KMS-11 (cell line): ENCODE data around the gene WDR49.

ENCODE experiments used
- H2AFZ ChIP-seq: fragments of 200-600 bp; sonication (generic); 2 replicates; pipeline ENCODE4 v1.6.1; 2016; ENCODE audit warnings: antibody characterized with exemption, mixed run types, low read depth
- H3K27ac ChIP-seq: fragments of 200-600 bp; sonication (generic); 2 replicates; pipeline ENCODE4 v1.6.1; 2016; ENCODE audit warnings: mild to moderate bottlenecking, mixed run types
- H3K27me3 ChIP-seq: fragments of 200-600 bp; sonication (generic); 2 replicates; pipeline ENCODE4 v1.6.1; 2017; ENCODE audit warnings: mild to moderate bottlenecking, low read depth, mixed run types, moderate library complexity; ENCODE audit not compliant: insufficient read depth
- H3K36me3 ChIP-seq: fragments of 200-600 bp; sonication (generic); 2 replicates; pipeline ENCODE4 v1.6.1; 2017; ENCODE audit warnings: mild to moderate bottlenecking, mixed run types; ENCODE audit not compliant: insufficient read depth
- H3K4me1 ChIP-seq: fragments of 200-600 bp; sonication (generic); 2 replicates; pipeline ENCODE4 v1.6.1; 2016; ENCODE audit warnings: mild to moderate bottlenecking, low read depth, mixed run types; ENCODE audit not compliant: poor library complexity, severe bottlenecking
- H3K4me2 ChIP-seq: fragments of 200-600 bp; sonication (generic); 2 replicates; pipeline ENCODE4 v1.7.0; 2016; ENCODE audit warnings: mild to moderate bottlenecking, mixed run types
- H3K4me3 ChIP-seq: fragments of 200-600 bp; sonication (generic); IDR thresholded peaks from 2 replicates; pipeline ENCODE4 v1.6.1; 2017; ENCODE audit warnings: low read depth, low read length, mixed read lengths; ENCODE audit not compliant: insufficient read depth
- H3K79me2 ChIP-seq: fragments of 200-600 bp; sonication (generic); 2 replicates; pipeline ENCODE4 v1.6.1; 2016; ENCODE audit warnings: low read depth, mixed run types; ENCODE audit not compliant: insufficient read depth
- H3K9ac ChIP-seq: fragments of 200-600 bp; sonication (generic); 2 replicates; pipeline ENCODE4 v1.6.1; 2016; ENCODE audit warnings: mild to moderate bottlenecking, mixed run types
- H4K20me1 ChIP-seq: fragments of 200-600 bp; sonication (generic); 2 replicates; pipeline ENCODE4 v1.6.1; 2016; ENCODE audit warnings: mild to moderate bottlenecking, mixed run types; ENCODE audit not compliant: insufficient read depth
- TF ChIP-seq, protein P1 (sequence below): fragments of 200-600 bp; sonication (generic); conservative IDR thresholded peaks from 2 replicates; pipeline ENCODE4 v1.6.1; 2017; ENCODE audit warnings: low read depth, mild to moderate bottlenecking, antibody characterized with exemption, low read length, moderate library complexity, mixed read lengths

Gene WDR49

DNA sequence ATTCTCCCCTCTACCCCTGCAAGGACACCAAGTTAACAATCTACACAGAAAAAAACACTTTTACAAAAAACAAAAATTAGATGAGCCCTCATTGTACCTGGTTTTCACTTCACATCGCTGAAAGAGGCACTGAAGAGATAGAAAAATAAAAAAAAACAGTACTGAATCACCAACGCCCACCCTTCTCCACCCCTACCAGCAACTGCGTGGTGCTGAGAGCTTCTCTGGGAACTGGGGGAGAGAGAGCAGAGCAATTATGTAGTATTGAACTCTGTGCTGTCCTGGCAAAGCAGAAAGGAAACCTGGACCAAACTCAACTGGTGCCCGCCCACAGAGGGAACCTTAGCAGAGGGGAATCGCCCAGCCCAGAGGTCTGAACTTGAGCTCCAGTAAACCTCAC lies 44.6 kb downstream of the WDR49 start:
- Histone ChIP-seq H3K4me2 (no peak overlapping the region), H4K20me1 (no peaks in the 10 kb centered on the region), H3K36me3 (no peaks in the 10 kb centered on the region), H3K27ac (no peak overlapping the region), H3K4me3 (no peak overlapping the region), H3K9ac (no peak overlapping the region), H3K27me3 (no peaks in the 10 kb centered on the region), H2AFZ (no peak overlapping the region), H3K4me1 (no peaks in the 10 kb centered on the region), H3K79me2 (no peaks in the 10 kb centered on the region)
- TF ChIP-seq, protein P1, sequence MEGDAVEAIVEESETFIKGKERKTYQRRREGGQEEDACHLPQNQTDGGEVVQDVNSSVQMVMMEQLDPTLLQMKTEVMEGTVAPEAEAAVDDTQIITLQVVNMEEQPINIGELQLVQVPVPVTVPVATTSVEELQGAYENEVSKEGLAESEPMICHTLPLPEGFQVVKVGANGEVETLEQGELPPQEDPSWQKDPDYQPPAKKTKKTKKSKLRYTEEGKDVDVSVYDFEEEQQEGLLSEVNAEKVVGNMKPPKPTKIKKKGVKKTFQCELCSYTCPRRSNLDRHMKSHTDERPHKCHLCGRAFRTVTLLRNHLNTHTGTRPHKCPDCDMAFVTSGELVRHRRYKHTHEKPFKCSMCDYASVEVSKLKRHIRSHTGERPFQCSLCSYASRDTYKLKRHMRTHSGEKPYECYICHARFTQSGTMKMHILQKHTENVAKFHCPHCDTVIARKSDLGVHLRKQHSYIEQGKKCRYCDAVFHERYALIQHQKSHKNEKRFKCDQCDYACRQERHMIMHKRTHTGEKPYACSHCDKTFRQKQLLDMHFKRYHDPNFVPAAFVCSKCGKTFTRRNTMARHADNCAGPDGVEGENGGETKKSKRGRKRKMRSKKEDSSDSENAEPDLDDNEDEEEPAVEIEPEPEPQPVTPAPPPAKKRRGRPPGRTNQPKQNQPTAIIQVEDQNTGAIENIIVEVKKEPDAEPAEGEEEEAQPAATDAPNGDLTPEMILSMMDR = no peak

DNA sequence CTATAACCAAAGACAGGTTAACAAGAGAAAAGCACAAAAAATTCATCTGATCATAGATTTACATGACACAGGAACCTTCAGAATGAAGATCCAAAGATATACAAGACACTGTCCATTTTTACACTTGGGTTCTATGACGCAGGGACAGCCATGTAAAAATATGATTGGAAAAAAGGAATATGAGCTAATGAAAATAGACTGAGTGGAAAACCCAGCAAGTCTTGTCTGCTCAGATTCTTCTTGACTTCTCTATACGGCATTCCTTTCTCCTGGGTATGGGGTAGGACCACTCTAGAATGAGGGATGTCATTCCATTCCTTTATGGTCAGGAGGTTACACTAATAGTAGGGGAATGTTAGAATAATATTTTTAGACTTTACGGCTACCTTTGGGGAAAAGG lies 46.9 kb downstream of the WDR49 start:
- Histone ChIP-seq H3K9ac (no peak overlapping the region), H3K4me3 (no peak overlapping the region), H3K27ac (no peak overlapping the region), H3K36me3 (no peaks in the 10 kb centered on the region), H3K4me1 (no peaks in the 10 kb centered on the region), H3K79me2 (no peaks in the 10 kb centered on the region), H2AFZ (no peak overlapping the region), H3K4me2 (no peak overlapping the region), H3K27me3 (no peaks in the 10 kb centered on the region), H4K20me1 (no peaks in the 10 kb centered on the region)
- TF ChIP-seq, protein P1 = no peak

DNA sequence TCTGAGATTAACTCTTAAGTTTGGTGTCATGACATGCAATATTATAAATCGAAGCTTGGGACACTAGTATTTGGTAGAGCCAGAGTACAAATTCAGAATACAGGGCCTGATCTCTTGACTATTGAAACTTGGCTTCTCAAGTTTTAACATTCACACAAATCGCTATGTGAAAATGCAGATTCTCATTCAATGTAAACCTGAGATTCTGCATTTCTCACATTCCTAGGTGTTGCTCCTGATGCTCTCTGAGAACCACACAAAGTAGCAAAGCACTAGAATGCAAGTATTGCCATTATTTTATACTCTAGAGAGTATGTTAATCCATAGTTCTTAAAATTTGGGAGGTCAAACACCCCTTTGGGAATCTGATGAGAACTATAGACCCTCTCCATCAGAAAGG lies 47.9 kb downstream of the WDR49 start:
- H3K27ac ChIP-seq = no peak overlapping the region
- no peaks in the 10 kb centered on the region for H4K20me1 ChIP-seq
- no peaks in the 10 kb centered on the region for H3K79me2 ChIP-seq
- H2AFZ ChIP-seq = no peak overlapping the region
- TF ChIP-seq, protein P1 = no peak
- no peak overlapping the region for H3K9ac ChIP-seq
- no peaks in the 10 kb centered on the region for H3K27me3 ChIP-seq
- no peaks in the 10 kb centered on the region for H3K36me3 ChIP-seq
- H3K4me1 ChIP-seq = no peaks in the 10 kb centered on the region
- no peak overlapping the region for H3K4me2 ChIP-seq
- no peak overlapping the region for H3K4me3 ChIP-seq

DNA sequence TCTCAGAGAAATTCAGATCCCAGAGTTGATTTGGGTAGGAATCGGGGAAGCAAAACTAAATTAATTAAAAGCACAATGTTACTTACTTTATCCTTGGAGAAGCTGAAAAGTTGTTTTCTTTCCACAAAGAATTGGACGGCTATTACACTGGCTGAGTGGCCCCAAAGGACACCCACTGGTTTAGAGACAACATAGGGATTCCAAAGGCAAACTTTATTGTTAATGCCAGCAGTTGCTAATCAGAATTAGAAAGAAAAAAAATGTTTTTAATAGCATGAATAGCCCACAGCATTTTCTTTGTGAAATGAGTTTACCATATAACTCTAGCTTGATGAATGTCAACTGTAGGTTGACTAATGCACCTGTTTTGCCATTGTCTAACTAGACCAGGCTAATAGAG lies 51.7 kb downstream of the WDR49 start:
- Histone ChIP-seq H3K4me1 (no peaks in the 10 kb centered on the region), H3K27ac (no peak overlapping the region), H3K36me3 (no peaks in the 10 kb centered on the region), H4K20me1 (no peaks in the 10 kb centered on the region), H2AFZ (no peak overlapping the region), H3K4me2 (no peak overlapping the region), H3K79me2 (no peaks in the 10 kb centered on the region), H3K4me3 (no peak overlapping the region), H3K27me3 (no peaks in the 10 kb centered on the region), H3K9ac (no peak overlapping the region)
- TF ChIP-seq, protein P1 = no peak

DNA sequence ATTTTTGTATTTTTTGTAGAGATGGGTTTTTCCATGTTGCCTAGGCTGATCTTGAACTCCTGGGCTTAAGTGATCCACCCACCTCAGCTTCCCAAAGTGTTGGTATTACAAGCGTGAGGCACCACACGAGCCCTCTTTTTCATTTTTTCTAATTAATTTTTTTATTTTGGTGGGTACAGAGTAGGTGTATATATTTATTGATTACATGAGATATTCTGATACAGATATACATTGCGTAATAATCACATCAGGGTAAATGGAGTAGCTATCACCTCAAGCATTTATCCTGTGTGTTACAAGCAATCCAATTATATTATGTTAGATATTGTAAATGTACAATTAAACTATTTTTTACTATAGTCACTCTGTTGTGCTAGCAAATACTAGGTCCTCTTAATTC lies 66.1 kb downstream of the WDR49 start:
- Histone ChIP-seq H3K4me2 (no peak overlapping the region), H4K20me1 (no peaks in the 10 kb centered on the region), H3K27me3 (no peaks in the 10 kb centered on the region), H3K27ac (no peak overlapping the region), H3K4me1 (no peaks in the 10 kb centered on the region), H2AFZ (no peak overlapping the region), H3K9ac (no peak overlapping the region), H3K79me2 (no peaks in the 10 kb centered on the region), H3K4me3 (no peak overlapping the region), H3K36me3 (no peaks in the 10 kb centered on the region)
- TF ChIP-seq, protein P1 = no peak
